ENCODE results near the gene RAC2.
"Not testable (repeated sequence)": the region's sequence is repeated elsewhere in the genome, so short reads cannot be mapped to it uniquely, and the experiment has no call there.

The RAC2 gene

DNA sequence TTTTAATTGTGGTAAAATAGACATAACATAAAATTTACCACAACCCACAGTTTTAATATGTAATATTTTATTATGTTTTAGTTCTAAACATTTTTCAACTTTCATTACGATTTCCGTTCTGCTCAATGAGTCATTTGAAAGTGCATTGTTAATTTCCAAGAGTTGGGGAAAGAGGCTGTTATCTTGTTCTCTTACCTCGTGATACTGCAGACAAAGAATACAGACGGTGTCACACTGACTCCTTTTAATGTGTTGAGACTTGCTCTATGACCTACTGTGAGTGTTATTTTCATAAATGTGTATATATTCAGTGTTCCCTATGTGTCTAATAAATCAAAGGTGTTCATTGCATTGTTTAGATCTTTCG lies 10.8 kb upstream of the RAC2 start:
- DNase-seq = no peak

DNA sequence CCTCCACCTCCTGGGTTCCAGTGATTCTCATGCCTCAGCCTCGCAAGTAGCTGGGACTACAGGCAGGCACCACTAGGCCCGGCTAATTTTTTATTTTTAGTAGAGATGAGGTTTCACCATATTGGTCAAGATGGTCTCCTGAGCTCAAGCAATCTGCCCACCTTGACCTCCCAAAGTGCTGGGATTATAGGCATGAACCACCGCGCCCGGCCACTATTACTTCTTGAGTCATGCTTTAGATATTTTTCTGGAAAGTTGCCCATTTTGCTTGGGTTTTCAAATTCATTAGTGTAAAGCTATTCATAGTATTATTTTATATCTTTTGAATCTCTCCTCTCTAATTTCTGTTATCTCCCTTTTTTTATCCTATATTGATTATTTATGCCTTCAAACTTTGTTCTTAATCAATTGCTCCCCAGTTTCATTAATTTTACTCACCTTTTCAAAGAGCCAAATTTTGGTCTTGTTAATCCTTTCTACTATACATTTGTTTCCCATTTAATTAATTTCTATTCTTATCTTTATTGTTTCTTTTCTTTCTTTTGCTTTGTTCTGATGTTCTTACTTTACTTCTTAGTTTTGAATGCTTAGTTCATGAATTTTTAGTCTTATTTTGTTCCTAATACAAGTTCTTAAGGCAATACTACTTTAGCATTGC lies 10.3 kb upstream of the RAC2 start:
- DNase-seq = no peak

DNA sequence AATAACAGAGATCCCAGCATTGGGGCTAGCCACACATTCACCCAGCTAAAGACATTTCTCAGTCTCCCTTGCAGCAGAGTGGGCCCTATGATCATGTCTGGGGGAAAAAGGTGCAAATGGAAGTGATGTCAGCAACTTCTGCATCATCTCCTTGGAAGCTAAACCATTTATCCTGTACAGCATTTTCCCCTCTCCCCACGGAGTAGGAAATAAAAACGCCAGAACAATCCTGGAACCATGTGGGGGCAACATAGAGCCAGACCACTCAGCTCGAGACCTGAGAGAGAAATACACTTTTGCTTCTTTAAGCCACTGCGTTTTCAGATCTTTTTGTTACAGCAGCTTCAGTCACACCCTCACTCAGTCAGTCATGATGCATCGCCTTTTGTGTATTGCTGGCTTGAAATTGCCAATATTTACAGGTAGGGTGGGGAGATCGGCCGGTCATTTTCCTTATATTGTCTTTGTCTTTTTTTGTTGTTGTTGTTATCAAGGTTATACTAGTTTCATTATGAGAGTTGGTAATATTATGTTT lies 9.1 kb upstream of the RAC2 start:
- no peak for DNase-seq

DNA sequence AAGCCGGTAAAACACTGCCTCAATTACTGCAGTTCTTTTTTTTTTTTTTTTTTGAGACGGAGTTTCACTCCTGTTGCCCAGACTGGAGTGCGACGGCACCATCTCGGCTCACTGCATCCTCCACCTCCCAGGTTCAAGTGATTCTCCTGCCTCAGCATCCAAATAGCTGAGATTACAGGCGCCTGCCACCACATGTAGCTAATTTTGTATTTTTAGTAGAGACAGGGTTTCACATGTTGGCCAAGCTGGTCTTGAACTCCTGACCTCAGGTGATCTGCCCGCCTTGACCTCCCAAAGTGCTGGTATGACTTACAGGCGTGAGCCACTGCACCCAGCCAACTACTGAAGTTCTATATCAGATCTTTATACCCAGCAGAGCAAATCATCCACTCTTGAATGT lies 7.8 kb upstream of the RAC2 start:
- not testable (repeated sequence) for DNase-seq

DNA sequence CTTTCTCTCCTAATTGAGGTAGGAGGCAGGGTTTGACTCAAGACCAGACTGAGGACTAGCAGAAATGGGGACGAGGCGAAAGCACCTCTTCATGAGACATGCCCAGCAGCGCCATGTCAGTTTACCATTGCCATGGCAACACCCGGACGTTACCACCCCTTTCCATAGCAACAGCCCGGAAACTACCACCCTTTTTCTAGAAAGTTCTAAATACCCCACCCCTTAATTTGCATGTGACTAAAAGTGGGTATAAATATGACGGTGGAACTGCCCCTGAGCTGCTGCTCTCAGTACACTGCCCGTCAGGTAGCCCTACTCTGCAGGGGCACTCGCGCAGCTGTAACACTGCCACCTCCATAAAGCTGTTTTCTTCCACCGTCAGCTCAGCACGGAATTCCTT lies 5.9 kb upstream of the RAC2 start:
- DNase-seq = no peak

DNA sequence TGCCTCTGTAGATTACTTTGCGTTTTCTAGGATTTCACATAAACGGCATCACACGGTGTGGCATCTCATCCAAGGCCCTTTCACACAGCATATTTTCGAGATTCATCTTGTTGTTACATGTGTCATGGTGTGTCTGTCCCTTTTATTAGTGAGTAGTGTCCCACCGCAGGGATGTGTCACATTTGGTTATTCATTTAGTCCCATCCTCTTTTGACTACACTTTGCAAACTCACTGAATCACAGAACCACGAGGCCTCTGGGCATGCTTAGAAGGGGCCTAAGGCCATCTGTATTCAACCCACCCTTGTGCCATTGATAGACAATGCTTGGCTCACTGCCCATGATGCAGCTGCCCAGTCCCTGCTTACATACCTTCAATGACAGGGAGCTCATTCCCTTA lies 4.2 kb upstream of the RAC2 start:
- DNase-seq = no peak

DNA sequence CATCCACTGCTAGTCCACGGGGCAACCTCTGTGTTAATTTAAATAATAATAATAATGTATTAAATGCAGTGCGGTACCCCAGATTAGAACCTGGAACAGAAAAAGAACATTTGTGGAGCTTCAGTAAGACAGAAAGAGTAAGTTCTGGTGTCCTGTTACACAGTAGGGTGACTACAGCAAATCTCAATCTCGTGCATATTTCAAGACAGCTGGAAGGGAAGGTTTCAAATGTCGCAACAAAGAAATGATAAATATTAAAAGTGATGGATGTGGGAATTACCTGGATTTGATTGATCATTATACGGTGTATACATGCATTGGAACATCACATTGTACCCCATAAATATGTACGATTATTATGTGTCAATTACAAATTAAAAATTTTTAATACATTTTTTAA lies 1.7 kb upstream of the RAC2 start:
- no peak for DNase-seq

DNA sequence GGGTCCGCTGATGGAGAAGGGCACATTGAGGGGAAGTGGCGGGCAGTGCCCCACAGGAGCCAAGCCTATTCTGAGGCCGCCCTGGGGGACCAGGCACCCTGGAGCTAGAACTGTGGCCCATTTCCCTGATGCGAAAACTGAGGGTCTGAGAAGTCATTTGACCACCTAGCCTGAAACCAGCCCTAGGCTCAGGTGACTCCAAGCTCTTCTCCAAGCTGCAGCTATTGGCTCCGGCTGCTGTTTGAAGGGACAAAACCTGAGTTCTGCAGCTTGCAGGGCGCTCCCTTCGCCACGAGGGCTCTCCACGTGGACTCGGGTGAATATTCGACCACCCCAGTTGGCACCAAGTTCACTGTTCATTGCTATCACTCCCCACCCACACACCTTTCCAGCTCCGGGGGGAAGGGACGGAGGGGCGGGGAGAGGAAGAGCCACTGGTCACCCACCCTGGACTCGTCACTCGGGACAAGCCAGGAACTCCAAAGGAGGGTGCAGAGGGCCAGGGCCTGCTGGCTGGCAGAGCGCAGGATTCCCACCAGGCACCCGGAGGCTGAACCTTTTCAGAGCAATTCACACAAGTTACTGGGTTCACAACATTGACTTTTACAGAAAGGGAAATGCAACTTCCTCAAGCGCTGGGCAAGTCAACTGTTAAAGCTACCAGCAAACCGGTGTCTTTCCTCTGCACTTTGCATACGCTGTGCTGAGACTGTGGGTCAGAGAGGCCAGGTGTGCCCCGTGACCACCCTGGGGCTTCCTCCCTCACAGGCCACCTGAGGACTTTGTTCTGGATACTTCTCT lies 1.1 kb upstream of the RAC2 start:
- no peak for DNase-seq

DNA sequence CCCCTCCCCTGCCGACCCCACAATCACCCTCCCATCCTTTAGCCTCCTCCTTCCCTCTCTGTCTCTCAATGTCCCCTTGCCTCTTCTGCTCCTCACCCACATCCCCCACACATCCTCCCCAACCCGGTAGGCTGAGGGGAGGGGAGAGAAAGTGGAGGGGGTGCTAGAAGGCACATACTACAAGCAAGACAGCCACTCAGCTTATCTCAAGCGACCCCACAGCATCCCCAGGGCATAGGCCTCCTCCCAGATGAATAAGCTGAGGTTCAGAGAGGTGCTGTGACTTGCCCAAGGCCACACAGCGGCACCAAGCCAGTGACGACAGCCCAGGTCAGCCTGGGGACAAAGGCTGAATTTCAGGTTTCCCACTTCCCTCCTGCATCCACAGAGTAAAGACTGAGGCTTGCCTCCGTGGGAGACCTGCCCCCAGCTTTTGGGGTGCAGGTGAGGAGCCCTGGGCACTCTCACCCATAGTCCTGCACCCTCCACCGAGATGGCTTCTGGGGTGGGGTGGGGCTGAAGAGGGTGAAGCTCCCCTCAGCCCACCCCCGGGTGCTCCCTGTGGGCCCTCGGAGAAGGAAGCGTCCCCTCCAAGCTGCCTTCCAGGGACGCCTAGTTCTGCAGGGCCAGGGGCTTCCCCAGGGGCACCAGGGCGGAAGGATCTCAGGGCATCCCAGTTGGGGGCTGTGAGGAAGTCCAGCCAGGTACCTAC lies 511 bp downstream of the RAC2 start:
- no peak for DNase-seq

DNA sequence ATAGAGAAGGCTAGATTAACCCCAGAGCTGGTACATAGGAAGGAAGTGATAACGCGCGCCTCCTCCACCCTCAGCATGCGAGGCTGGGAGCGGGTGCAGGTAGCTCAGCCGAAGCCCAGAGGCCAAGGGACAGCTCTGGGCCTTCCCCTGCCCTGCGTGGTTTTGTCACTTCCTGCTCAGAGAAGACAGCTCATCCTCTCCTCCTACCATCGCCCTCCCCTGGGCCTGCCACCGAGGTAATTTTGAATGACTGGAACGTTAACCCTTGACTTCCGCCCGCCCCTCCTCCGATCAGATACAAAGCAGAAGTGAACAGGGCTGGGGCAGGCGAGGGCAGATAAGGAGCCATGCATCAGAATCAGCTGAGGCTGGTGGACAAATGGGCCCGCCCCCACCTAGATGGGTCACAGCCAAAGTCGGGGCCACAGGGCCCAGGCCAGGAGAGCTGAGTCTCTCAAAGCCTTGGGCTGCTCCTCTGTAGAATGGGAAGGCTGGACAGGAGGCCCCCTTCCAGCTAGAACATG lies 1.6 kb downstream of the RAC2 start:
- peak; percentile 93 to 99 for DNase-seq

DNA sequence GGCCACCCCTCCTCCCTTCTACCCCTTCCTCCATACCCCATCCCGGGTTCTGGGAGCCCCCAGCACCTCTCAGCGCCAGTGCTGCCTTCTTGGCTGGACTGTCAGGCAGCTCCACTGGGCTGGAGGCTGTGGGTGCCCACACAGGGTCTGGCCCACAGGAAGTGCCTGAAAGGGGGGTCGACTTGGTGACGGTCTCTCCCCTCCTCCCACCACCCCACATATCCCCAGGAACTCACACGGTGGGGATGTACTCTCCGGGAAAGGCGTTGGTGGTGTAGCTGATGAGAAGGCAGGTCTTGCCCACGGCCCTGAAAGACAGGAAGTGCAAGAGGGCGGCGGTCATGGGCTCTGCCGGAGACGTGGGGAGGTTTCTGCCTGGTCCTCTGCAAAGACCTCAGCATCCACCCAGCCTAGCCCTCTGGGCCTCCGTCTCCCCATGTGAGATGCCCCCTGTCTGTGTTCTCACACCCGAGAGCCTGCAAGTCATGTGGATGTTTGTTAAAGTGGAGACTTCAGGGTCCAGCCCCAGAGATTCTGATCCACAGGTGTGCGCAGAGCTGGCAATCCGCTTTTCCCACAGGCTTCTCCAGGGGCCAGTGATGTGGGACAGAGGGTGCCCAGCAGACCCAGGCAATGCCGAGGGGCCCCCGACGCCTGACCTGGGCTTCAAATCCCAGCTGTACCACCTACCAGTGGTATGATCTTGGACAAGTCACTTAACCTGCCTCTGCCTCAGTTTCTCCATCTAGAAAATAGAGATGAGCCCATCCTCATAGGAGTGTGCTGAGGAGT lies 2.5 kb downstream of the RAC2 start:
- DNase-seq = peak; percentile 61 to 85

DNA sequence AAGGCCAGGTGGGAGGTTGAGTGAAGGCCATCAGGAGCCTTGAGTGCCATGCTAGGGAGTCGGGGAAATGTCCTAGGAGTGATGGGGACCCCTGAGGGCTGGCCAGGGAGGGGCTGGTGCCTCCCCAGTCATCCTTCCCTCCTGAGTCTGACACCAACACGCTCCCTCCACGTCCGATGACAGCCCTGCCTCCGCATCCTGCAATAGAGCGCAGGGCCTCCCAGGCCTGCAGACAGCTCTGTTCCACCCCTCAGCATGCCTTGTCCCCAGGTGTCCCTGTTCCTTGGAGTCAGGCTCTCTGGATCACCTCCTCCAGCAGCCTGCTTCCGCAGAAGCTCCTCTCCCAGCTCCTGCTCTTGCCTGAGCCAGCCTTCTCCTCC lies 3.1 kb downstream of the RAC2 start:
- no peak for DNase-seq

DNA sequence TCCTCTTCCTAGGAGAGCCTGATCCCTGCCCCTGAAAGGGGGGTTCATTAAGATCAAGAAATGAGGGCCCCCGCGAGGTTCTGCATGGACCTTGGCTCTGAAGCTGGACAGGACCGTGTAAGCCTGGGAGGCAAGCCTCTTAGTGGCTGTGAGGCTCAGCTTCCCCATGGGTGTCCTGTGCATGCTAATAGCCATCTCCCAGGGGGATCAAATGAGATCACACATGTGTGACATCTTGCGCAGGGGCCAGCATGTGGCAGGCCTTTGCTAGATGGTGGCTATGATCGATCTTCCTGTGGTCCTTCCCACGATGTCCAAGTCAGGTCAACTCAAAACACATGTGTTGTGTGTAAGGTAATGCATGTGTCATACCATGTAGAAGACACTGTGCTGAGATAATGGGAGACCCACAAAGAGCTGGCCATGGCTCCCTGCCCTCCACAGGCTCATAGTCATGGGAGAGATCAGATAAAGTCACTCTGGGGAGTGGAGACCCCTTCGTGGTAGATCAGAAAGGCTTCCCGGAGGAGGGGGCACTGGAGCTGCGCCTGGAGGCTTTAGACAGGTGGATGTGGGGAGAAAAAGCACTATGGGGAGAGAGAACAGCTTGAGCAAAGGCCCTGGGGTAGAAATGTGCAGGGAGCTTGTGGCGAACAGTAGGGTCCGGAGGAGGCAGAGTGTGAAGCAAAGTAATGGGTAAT lies 3.7 kb downstream of the RAC2 start:
- no peak for DNase-seq

DNA sequence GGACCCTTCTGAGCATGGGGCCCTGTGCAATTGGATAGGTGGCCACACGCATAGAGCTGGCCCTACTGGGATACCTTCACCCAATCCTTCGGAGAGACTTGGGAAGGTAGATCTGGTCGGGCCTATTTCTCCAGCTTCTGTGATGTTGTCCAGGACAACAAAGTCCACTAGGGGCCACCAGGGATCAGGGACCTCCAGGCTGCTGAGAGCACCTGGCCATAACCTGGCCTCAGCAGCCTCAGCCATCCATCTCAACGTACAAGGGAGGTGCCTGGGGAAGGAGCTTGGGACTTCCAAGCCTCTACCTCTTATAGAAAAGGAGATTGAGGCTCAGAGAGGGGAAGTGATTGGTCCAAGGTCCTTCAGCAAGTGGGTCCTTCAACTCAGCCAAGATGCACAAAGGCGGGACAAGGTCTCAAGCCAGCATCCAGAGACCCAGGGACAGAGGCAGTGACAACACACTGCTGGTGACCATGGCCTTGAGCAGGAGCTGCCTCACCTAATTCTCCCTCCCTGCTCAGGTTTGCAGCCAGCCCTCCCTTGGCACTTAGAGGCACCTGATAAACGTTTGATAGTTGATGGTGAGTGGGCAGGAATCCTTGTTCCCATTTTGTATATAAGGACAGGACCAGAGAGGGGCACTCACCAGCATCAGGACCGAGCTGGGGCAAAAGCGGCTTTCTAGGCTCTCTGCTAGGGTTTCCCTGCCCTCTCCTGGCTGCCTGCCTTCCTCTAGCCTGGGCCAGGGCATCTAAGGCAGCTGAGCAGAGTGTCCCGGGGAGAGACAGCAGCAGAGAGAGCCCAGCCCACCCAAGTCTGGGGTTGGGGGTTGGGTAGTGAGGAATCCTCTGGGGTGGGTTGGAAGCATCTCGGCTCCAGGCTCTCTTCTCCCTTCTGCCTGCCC lies 4.5 kb downstream of the RAC2 start:
- DNase-seq = no peak

DNA sequence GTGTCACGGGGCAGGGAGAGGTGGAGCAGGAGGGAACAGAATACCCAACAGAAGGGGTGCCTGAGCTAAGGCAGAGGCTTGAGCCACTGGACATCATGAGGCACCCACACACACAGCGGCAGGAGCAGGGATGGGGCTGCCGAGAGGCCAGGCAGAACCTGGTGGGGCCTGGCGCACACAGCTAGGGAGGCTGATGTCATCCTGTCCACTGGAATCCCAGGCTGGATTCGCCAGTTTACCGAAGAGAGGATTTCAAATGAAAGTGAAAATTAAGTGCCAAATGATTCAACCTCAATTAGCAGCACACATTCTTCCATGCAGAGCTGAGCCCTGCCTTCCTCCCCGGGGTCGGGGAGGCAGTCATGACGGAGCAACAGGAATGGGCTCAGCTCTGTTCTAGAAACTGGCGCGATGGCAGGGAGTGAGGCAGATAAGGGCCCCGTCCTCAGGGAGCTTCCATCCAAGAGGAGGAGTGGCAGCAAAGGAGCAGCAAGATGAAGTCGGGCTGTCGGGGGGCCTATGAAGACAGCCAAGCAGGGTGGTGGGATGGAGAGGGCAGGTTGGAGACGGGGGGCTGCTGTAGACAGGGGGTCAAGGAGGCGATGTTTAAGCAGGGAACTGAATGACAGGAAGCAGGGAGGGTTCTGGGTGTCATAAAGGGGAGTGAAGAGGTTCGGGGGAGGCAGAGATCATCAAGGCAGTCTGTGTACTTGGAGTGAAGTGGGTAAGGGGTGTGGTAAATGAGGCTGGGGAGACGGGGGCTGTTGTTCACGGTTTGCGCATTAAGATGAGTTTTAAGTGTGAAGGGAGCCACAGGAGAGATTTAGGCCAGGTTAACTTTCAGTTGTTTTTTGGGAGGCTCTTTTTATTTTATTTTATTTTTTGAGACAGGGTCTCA lies 6.4 kb downstream of the RAC2 start:
- DNase-seq = peak in 1 of 2 donors; percentile 25

DNA sequence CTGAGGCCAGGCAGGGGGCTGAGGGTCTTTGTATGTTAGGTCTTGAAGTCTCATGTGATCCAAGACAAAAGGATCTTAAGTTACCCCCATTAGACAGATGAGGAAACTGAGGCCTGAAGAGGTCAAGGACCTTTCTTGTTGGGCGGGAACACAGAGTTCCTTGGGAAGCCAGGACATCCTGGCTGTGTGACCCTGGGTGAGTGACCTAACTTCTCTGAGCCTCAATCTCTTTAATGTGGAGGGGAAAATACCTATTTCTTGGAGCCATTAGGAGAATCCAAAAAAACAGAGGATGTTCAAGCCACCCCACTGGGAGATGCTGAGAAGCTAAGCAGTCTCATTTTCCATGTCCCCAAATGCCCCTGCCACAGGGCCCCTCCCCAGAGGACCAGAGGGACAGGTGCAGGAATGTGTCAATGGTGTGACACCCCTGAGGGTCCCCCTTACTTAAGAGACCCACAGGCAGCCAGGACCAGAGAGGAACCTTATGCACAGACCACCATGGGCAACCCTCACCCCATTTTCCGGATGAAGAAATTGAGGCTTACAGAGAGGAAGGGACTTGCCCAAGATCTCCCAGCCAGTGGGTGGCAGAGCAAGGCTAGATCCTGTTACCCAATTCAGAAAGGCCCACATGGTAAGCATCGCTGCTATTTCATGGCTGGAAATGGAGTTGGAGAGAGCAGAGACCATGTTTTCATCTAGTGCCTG lies 8.0 kb downstream of the RAC2 start:
- peak; percentile 85 to 90 for DNase-seq

DNA sequence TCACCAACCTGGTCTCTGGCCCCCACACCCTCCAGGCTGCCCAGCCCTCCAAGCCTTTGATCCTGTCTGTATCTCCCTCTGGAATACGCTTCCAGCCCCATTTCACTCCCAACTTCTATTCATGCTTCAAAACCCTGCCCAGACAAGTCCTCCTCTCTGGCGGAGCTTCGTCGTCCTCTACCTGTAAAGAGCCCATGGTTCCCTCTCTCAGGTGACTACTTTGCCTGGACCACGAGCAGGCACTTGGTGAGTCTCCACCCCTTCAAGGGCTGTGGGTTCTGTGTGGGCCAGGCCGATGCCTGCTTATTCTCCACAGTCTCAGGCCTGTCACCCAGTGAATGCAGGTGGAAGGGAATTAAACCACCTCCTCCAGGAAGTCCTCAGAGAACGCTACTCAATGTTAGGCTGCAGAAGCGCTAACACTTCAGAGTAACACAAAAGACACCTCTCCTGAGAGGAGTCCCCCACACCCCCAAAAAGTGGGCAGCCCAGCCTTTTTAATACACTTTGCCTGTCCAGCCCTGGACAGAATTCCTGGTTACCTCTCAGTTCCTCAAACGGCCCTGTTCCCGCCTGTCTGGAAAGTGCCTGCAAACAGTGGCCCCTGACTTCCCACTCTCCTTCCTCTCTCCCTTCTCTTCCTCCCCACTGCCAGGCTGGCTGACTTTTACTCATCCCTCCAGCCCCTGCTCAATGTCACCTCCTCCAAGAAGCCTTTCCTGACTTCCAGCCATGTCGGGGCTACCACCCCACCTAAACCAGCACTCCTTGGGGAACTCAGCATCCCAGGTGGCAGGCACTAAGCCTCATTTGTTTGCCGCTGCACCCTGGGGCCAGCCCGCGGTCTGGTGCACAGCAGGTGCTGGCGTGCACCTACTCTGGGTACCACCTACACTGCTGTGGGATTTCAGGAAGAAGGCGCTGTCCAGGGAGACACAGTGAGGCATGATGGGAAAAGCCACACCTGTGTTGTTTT lies 9.0 kb downstream of the RAC2 start:
- DNase-seq = no peak

Data from inflammatory macrophage treated with lipopolysaccharide for 1 hour (primary cell).